Hepatocyte (in vitro differentiated cells): Measurements from ENCODE around the gene CNFN. TPM values are rescaled to one million over a fixed set of nuclear protein-coding genes. Genes with fewer than 3 reads are reported as not detected.

Experiments used
- DNase-seq: peaks from one replicate; pipeline ENCODE4 v3.0.0-alpha.2; 2016; ENCODE audit warnings: low spot score
- H2AFZ ChIP-seq: fragments of 200-600 bp; sonication (generic); 2 replicates; pipeline ENCODE4 v1.6.0; 2016; ENCODE audit warnings: antibody characterized with exemption, mild to moderate bottlenecking
- H3K27ac ChIP-seq: fragments of 200-600 bp; sonication (generic); 2 replicates; pipeline ENCODE4 v1.5.1; 2016; ENCODE audit warnings: mild to moderate bottlenecking
- H3K27me3 ChIP-seq: fragments of 200-600 bp; sonication (generic); 2 replicates; pipeline ENCODE4 v1.6.1; 2016
- H3K36me3 ChIP-seq: fragments of 200-600 bp; sonication (generic); replicated peaks from 2 replicates; pipeline ENCODE4 v1.5.1; 2016; ENCODE audit warnings: low read depth; ENCODE audit not compliant: insufficient read depth
- H3K4me1 ChIP-seq: fragments of 200-600 bp; sonication (generic); 2 replicates; pipeline ENCODE4 v1.5.1; 2016; ENCODE audit warnings: mild to moderate bottlenecking, moderate library complexity; ENCODE audit not compliant: insufficient read depth
- H3K4me2 ChIP-seq: fragments of 200-600 bp; sonication (generic); 2 replicates; pipeline ENCODE4 v1.6.0; 2016
- H3K4me3 ChIP-seq: fragments of 200-600 bp; sonication (generic); 2 replicates; pipeline ENCODE4 v1.5.1; 2016; ENCODE audit warnings: mild to moderate bottlenecking
- H3K79me2 ChIP-seq: fragments of 200-600 bp; sonication (generic); 2 replicates; pipeline ENCODE4 v1.6.0; 2017; ENCODE audit warnings: mild to moderate bottlenecking
- H3K9me2 ChIP-seq: fragments of 200-600 bp; sonication (generic); replicated peaks from 2 replicates; pipeline ENCODE4 v1.6.0; 2017; ENCODE audit warnings: mild to moderate bottlenecking; ENCODE audit not compliant: insufficient read depth
- H3K9me3 ChIP-seq: fragments of 200-600 bp; sonication (generic); 2 replicates; pipeline ENCODE4 v1.5.1; 2016; ENCODE audit warnings: low read depth, mild to moderate bottlenecking
- H4K20me1 ChIP-seq: fragments of 200-600 bp; sonication (generic); 2 replicates; pipeline ENCODE4 v1.6.0; 2016; ENCODE audit warnings: mild to moderate bottlenecking; ENCODE audit not compliant: insufficient read depth, poor library complexity, severe bottlenecking
- EZH2 ChIP-seq: fragments of 200-600 bp; sonication (generic); IDR thresholded peaks from 2 replicates; pipeline ENCODE4 v1.6.1; 2016; ENCODE audit warnings: antibody characterized with exemption, mild to moderate bottlenecking, borderline replicate concordance
- EZH2phosphoT487 ChIP-seq: fragments of 200-600 bp; sonication (generic); IDR thresholded peaks from one replicate; pipeline ENCODE4 v1.6.1; 2018; ENCODE audit warnings: antibody characterized with exemption, mild to moderate bottlenecking, low read depth, moderate library complexity; ENCODE audit not compliant: unreplicated experiment, severe bottlenecking
- WGBS: methylation state at CpG from one replicate; pipeline ENCODE4 v1.1.6; 2016; ENCODE audit warnings: low lambda C conversion rate; ENCODE audit errors: missing lambda C conversion rate; 5-methylcytosine and 5-hydroxymethylcytosine counted together
- polyA plus RNA-seq: library from polyadenylated mRNA; unstranded; fragments of >200 nt; fragmentation: Nextera tagmentation; extraction: Ambion mirVana; gene quantifications from 2 replicates; pipeline ENCODE4 v1.2.1, GENCODE V29; 2016
- total RNA-seq: library from RNA; depleted of rRNA; stranded (reverse); fragments of >200 nt; gene quantifications from 2 replicates; pipeline ENCODE4 v1.2.3, GENCODE V29; 2014
- TF ChIP-seq, protein P1 (sequence below): fragments of 200-600 bp; sonication (generic); IDR thresholded peaks from 2 replicates; pipeline ENCODE4 v1.5.1; 2016; ENCODE audit warnings: antibody characterized with exemption, mild to moderate bottlenecking; ENCODE audit not compliant: poor library complexity

The CNFN gene
- total and polyA plus RNA-seq, 2 experiments from 2014 or later = 0.93 to 8.3 TPM

DNA sequence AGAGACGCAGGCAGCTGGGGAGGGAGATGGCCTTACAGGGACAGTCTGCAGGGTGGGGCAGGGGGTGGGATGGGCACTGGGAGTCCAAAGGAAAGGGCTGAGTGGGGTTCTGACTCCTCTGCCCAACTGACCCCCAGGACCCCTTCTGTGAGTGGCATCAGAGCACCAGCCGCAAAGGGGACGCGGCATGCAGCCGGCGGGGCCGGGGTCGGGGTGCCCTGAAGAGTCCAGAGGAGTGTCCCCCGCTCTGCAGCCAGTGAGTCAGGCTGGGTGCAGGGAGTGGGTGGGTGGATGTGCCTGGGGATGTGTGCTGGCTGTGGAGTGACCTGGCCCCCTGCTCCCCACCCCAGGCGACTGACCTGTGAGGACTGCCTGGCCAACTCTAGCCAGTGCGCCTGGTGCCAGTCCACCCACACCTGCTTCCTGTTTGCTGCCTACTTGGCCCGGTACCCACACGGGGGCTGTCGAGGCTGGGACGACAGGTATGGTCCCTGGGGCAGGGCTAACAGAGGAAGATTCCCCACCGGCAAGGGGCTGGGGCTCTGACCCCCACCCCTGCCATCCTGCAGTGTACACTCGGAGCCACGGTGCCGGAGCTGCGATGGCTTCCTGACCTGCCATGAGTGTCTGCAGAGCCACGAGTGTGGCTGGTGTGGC, 38.9 kb downstream of the CNFN start:
- Histone ChIP-seq H3K4me3 (no peak overlapping the region), H3K36me3 (no peaks in the 10 kb centered on the region), H3K9me3 (no peaks in the 10 kb centered on the region), H3K27ac (no peak overlapping the region), H3K27me3 (no peaks in the 10 kb centered on the region), H2AFZ (no peak overlapping the region), H3K9me2 (no peaks in the 10 kb centered on the region), H3K4me1 (no peaks in the 10 kb centered on the region), H4K20me1 (no peaks in the 10 kb centered on the region), H3K4me2 (no peak overlapping the region), H3K79me2 (no peaks in the 10 kb centered on the region)
- WGBS = 98% methylated on average over 11 of the region's 21 CpGs
- no peak for DNase-seq
- TF ChIP-seq EZH2phosphoT487 (no peak), EZH2 (no peak)
- TF ChIP-seq, protein P1, sequence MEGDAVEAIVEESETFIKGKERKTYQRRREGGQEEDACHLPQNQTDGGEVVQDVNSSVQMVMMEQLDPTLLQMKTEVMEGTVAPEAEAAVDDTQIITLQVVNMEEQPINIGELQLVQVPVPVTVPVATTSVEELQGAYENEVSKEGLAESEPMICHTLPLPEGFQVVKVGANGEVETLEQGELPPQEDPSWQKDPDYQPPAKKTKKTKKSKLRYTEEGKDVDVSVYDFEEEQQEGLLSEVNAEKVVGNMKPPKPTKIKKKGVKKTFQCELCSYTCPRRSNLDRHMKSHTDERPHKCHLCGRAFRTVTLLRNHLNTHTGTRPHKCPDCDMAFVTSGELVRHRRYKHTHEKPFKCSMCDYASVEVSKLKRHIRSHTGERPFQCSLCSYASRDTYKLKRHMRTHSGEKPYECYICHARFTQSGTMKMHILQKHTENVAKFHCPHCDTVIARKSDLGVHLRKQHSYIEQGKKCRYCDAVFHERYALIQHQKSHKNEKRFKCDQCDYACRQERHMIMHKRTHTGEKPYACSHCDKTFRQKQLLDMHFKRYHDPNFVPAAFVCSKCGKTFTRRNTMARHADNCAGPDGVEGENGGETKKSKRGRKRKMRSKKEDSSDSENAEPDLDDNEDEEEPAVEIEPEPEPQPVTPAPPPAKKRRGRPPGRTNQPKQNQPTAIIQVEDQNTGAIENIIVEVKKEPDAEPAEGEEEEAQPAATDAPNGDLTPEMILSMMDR = no peak

DNA sequence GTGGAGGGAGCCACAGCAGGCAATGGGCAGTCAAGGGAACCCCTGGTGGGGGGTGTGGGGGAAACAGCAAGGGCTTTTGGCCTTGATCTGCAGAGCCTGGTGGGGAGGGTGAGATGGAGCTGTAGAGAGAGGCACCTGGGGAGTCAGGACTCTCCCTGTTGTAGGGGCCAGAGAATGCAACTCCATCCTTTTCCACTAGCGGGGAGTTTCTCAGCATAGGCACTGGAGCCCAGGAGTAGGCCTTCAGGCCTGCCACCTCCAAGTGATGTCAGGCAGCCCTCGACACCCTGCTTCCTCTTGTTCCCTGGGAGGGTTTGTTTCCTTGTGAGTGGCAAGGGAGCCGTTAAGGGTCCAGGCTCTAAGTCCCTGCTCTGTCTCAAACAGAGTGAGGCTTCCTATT, 39.7 kb downstream of the CNFN start:
- no peaks in the 10 kb centered on the region for H3K27me3 ChIP-seq
- no peak for DNase-seq
- no peak overlapping the region for H2AFZ ChIP-seq
- no peak overlapping the region for H3K4me2 ChIP-seq
- no peaks in the 10 kb centered on the region for H3K36me3 ChIP-seq
- H3K27ac ChIP-seq = no peak overlapping the region
- no peaks in the 10 kb centered on the region for H3K9me2 ChIP-seq
- H3K79me2 ChIP-seq = no peaks in the 10 kb centered on the region
- 95% methylated on average over 3 of the region's 3 CpGs for WGBS
- TF ChIP-seq EZH2phosphoT487 = no peak
- TF ChIP-seq, protein P1 = no peak
- TF ChIP-seq EZH2 = no peak
- H3K9me3 ChIP-seq = no peaks in the 10 kb centered on the region
- no peak overlapping the region for H3K4me3 ChIP-seq
- H4K20me1 ChIP-seq = no peaks in the 10 kb centered on the region
- H3K4me1 ChIP-seq = no peaks in the 10 kb centered on the region

DNA sequence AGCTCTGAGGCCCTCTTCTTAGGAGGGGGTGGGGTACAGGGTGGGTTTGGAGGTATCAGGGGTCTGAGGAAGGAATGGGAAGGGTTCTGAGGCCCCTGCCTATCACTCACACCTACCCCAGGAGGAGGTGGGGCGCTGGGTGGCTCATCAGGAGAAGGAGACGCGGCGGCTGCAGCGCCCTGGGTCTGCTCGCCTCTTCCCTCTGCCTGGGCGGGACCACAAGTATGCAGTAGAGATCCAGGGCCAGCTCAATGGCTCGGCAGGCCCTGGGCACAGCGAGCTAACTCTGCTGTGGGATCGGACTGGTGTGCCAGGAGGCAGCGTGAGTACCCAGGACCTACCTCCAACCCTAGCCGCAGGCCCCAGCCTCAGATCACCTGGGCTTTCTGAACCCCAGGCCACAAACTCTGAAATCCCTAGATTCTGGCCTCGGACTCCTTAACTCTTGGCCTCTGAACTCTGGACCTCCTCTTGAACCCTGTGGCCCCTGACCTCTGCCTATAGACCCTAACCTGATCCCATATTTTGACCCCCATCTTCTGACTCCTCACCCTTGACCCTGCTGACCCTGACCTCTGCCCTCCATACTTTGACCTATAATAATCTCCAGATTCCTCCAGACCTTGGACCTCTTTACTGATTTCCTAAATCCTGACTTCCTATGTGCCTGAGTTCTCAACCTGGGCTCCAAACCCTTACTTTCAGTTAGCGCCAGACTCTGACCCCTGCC, 40.6 kb downstream of the CNFN start:
- WGBS = 96% methylated on average over 13 of the region's 14 CpGs
- H3K9me2 ChIP-seq = no peaks in the 10 kb centered on the region
- no peak for TF ChIP-seq EZH2phosphoT487
- TF ChIP-seq EZH2 = no peak
- TF ChIP-seq, protein P1 = no peak
- no peaks in the 10 kb centered on the region for H3K36me3 ChIP-seq
- no peaks in the 10 kb centered on the region for H3K27me3 ChIP-seq
- H4K20me1 ChIP-seq = no peaks in the 10 kb centered on the region
- no peaks in the 10 kb centered on the region for H3K79me2 ChIP-seq
- DNase-seq = no peak
- no peaks in the 10 kb centered on the region for H3K9me3 ChIP-seq
- no peak overlapping the region for H3K4me2 ChIP-seq
- H2AFZ ChIP-seq = no peak overlapping the region
- H3K4me1 ChIP-seq = no peaks in the 10 kb centered on the region
- no peak overlapping the region for H3K4me3 ChIP-seq
- H3K27ac ChIP-seq = no peak overlapping the region
